Measurements from ENCODE around the gene CCIN. TPM values are rescaled to one million over a fixed set of nuclear protein-coding genes. Genes with fewer than 3 reads are reported as not detected.
A peak's percentile ranks its signal among the peaks of the same experiment; 100 is the strongest.

CCIN gene
- total and polyA plus RNA-seq, 9 of the 15 experiments (the other 6 are each of a cell fraction or from before 2014, with no cell fraction given) = not detected

DNA sequence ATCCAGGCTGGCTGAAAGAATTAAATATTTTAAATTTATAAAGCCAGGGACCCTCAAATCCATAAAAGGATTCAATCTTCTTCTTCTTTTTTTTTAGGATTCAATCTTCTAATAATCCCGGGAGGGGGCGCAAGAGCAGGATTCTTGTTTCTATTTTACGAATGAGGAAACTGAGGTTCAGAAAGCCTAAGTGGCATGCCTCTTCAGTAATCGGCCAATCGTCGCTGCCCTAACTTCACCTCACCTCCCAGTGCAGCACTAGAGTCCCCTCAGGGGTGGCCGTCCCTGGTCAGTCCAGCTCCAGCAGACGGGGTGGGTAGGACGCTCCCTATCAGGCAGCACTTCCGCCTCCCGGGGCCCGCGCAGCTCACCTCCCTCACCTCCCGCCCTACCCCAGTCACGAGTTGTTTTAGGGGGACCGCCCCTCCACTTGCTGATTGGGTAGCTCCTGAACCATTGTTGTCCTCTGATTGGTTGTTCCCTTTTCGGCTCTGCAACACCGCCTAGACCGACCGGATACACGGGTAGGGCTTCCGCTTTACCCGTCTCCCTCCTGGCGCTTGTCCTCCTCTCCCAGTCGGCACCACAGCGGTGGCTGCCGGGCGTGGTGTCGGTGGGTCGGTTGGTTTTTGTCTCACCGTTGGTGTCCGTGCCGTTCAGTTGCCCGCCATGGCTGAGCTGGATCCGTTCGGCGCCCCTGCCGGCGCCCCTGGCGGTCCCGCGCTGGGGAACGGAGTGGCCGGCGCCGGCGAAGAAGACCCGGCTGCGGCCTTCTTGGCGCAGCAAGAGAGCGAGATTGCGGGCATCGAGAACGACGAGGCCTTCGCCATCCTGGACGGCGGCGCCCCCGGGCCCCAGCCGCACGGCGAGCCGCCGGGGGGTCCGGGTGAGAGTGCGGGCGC, 21.5 kb downstream of the CCIN start, which contains the start of gene CLTA (continued):
- no peak for TF ChIP-seq ZNF407 (IDR thresholded peaks at IDR 0.05; ENCODE audit: low read depth)
- peak in 1 of 2 experiments; percentile 36; a peak in 2 of 4 replicates for TF ChIP-seq TBL1XR1 (IDR thresholded peaks at IDR 0.05; ENCODE audit: low read length in 2 of 2)
- no peak for TF ChIP-seq MLX (CRISPR knock-in tag; conservative IDR thresholded peaks at IDR 0.05)
- peak; percentile 73 for TF ChIP-seq PML (IDR thresholded peaks at IDR 0.05; ENCODE audit: low read length)
- TF ChIP-seq STAT5B (CRISPR knock-in tag; IDR thresholded peaks at IDR 0.05) = no peak
- no peak for TF ChIP-seq SMC3 (conservative IDR thresholded peaks at IDR 0.05; ENCODE audit: insufficient read depth, low read depth, low read length)
- no peak for TF ChIP-seq ZBTB26 (CRISPR knock-in tag; IDR thresholded peaks at IDR 0.05)
- no peak for TF ChIP-seq MED1 (CRISPR knock-in tag; IDR thresholded peaks at IDR 0.05; ENCODE audit: borderline replicate concordance)
- 0 out of 2 replicates have a peak, but pooled peaks have one; percentile 21 for TF ChIP-seq ZNF511 (CRISPR knock-in tag; IDR thresholded peaks at IDR 0.05)

All from K562 (cell line).